Fibroblast of pulmonary artery (primary cell): ENCODE measurements around the gene FBXW5.

Experiments used
- DNase-seq: peaks from one replicate; pipeline ENCODE4 v3.0.0-alpha.2; 2010; ENCODE audit warnings: low read depth
- H3K4me3 ChIP-seq: replicated peaks from 2 replicates; pipeline ENCODE4 v1.5.1; 2011; ENCODE audit warnings: low read depth, mild to moderate bottlenecking, control low read depth, low read length, moderate library complexity
- CTCF ChIP-seq: IDR thresholded peaks from 2 replicates; pipeline ENCODE4 v1.5.1; 2011; ENCODE audit warnings: mild to moderate bottlenecking, control low read depth, low read length, inconsistent platforms; ENCODE audit errors: missing control alignments

Gene FBXW5

DNA sequence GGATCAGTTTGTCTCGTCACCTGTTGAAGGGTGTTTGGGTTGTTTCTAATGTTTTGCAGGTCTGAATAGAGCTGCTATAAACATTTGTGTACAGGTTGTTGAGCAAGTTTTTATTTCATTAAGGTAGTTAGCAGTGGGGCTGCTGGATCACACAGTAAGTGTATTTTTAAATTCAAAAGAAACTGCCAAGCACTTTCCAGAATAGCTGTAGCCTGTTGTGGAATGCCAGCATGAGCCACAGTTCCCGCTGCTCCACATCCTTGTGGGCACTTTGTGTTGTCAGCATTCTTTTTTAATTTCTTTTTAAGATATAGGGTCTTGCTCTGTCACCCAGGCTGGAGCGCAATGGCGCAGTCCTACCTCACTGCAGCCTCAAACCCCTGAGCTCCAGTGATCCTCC lies 14.5 kb downstream of the FBXW5 start:
- no peak for DNase-seq
- no peak for TF ChIP-seq CTCF

GRCh38 chr9:136928591-136928990 lies 15.9 kb downstream of the FBXW5 start:
- DNase-seq, result no peak
- H3K4me3 ChIP-seq, result no peak overlapping the region
- TF ChIP-seq CTCF, result no peak

More for the DNA sequence above, 14.5 kb downstream of the FBXW5 start:
- no peak overlapping the region for H3K4me3 ChIP-seq

DNA sequence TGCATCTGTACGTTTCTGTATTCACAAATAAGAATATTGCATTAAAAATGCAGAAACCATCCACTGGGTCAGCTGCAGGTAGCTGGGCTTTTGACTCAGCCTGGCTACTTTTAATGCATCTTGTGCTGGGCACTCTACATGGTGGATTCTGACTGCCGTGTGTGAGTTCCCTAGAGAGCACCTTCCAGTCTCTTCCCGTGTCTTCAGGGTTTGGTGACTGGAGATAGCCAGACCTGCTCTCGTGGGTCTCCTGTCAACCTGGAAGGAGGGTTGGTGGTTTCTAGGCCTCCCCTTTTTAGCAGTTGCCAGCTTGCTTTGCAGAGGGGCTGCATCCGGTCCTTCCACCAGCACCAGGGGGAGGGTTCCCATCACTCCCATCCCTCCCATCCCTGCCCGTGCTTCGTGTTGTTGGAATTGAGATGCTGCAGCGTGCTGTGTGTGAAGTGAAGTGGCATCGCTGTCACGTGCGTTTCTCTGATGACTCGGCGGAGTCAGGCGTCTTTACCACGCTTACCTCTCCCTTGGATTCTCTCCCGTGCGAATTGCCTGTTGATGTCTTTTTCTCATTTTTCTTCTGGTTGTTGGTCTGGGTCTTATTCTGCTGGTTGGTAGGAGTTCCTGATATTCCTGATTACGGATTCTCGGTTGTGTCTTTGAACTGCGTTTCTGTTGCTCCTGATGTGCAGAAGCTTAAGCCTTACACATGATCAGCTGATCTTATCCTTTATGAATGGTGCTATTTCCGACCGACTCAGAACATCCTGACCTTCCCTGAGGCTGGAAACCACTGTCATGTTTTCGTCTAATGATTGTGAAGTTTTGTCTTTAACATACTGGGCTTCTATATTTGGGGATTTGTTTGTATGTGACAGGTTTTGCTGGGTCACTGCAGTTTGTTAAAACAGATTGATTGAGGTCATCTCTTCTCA lies 16.9 kb downstream of the FBXW5 start:
- no peak overlapping the region for H3K4me3 ChIP-seq
- DNase-seq, result peak; percentile 35
- no peak for TF ChIP-seq CTCF

GRCh38 chr9:136926749-136927148 lies 17.8 kb downstream of the FBXW5 start:
- no peak for TF ChIP-seq CTCF

DNA sequence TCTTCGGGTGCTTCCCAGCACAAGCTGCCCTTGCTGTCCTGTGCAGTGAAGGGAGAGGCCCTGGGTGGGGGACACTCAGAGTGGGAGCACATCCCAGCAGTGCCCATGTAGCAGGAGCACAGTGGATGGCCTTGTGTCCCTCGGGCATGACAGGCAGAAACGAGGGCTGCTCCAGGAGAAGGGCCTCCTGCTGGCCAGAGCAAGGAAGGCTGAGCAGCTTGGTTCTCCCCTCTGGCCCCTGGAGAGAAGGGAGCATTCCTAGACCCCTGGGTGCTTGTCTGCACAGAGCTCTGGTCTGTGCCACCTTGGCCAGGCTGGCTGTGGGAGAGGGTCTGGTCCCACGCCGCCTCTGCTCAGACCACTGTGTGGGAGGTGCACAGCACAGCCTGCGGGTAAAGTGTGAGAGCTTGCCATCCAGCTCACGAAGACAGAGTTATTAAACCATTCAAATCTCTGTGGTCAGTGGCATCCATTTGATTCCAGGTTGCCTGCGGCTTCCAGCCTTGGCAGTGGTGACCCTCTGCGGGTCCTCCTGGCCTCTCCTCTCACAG lies 18.3 kb downstream of the FBXW5 start:
- no peak for DNase-seq
- TF ChIP-seq CTCF, result no peak
- H3K4me3 ChIP-seq, result no peak overlapping the region

More at GRCh38 chr9:136926749-136927148, 17.8 kb downstream of the FBXW5 start:
- no peak for DNase-seq
- no peak overlapping the region for H3K4me3 ChIP-seq

GRCh38 chr9:136925414-136926153 lies 19.0 kb downstream of the FBXW5 start:
- H3K4me3 ChIP-seq, result no peak overlapping the region
- TF ChIP-seq CTCF, result no peak
- no peak for DNase-seq
